Retinal pigment epithelial cell (primary cell): Measurements from ENCODE around the gene NFKBIZ.

Experiments used
- DNase-seq: peaks from one replicate; pipeline ENCODE4 v3.0.0-alpha.2; 2010; ENCODE audit warnings: low read depth
- H3K4me3 ChIP-seq: 2 replicates; pipeline ENCODE4 v1.5.1; 2011; ENCODE audit warnings: mild to moderate bottlenecking, low read length, control low read depth, moderate library complexity
- TF ChIP-seq, protein P1 (sequence below): conservative IDR thresholded peaks from 2 replicates; pipeline ENCODE4 v1.5.1; 2011; ENCODE audit warnings: low read depth, low read length, control low read depth, inconsistent platforms

Gene NFKBIZ

DNA sequence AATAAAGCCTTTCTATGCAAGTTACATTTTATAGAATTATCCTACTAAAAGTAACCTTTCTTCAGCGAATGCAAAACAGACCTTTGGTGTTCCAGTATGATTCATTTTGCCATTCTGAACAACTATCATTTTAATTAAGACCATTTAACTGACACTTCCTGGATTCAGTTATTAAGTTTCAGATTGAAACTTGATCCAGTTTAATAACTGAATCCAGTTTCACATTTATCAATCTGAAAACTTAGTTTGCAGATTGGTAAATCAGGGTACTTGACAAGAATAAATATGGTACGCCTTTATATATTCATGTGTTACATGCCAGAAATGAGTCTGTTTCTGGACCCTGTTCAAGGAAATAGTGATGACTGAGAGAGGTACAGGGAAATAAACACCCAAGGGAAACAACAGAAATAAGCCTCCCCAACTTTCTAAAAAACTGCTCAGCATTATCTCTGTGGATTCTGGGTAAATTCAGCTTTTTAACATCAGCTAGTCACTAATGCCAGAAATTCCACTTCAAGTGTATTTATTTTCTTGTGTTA lies 23.3 kb upstream of the NFKBIZ start:
- TF ChIP-seq, protein P1, sequence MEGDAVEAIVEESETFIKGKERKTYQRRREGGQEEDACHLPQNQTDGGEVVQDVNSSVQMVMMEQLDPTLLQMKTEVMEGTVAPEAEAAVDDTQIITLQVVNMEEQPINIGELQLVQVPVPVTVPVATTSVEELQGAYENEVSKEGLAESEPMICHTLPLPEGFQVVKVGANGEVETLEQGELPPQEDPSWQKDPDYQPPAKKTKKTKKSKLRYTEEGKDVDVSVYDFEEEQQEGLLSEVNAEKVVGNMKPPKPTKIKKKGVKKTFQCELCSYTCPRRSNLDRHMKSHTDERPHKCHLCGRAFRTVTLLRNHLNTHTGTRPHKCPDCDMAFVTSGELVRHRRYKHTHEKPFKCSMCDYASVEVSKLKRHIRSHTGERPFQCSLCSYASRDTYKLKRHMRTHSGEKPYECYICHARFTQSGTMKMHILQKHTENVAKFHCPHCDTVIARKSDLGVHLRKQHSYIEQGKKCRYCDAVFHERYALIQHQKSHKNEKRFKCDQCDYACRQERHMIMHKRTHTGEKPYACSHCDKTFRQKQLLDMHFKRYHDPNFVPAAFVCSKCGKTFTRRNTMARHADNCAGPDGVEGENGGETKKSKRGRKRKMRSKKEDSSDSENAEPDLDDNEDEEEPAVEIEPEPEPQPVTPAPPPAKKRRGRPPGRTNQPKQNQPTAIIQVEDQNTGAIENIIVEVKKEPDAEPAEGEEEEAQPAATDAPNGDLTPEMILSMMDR = no peak
- no peak overlapping the region for H3K4me3 ChIP-seq
- no peak for DNase-seq

DNA sequence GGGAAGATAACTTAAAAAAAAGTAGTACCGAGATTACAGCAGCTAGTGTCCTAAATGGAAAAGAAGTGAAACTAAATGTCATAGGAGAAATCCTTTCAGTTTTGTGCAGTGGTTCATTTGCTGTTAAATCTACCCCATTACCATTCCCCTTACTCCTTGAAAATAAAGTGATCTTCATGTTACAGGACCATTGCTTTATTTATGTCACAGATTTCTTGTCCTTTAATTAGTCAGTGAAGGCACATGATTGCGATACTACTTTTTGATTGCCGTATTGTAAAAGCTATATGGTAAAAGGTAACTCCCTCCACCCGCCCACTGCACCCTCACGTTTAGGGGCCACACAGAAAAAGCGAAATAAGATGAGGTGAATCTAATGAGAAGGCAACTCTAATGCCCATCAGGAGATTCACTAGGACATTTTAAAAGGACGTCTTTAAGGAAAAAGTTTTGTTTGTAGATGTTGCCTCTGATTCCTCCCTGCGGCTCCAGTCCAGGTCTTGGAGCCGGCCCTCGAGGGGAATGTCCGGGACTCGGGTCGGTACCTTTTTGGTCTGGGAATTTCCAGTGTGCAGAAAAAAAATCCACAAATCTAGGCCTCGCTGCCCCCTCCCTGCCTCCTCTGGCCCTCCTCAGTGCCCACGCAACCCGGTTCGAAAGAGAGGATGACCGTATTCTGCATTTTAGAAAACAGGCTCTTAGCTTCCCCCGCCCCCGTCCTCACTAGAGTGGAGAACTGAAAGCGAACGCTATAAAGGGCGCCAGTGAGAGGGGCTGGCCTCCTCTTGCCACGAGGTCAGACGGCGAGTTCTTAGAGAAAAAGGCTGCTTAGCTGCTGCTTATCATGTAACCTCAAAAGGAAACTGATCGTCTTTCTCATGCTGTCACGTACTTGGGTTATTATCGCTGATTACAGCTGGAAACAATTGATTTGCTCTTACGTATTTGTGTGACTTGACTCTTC lies 21.8 kb upstream of the NFKBIZ start:
- TF ChIP-seq, protein P1 = no peak
- H3K4me3 ChIP-seq = peak overlapping the region; percentile 67
- no peak for DNase-seq

DNA sequence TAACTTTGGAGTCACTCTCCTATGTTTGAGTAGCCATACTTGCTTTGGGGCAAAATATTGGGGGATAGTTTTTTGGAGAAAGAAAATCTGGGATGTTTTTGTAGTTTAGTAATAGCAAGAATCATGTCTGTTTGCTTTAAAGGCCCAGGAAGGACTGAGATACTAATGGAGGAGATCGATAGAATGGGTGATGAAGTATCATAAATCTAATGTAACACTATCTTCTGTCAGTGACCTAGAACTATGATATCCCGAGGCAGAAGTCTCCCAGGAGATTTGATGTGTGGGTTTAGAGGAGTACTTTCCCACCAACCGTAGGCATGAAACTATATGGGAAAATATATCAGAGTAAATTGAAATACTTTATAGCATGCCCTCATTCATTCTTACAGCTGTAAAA lies 21.0 kb upstream of the NFKBIZ start:
- peak overlapping the region; percentile 67 for H3K4me3 ChIP-seq
- DNase-seq = no peak
- TF ChIP-seq, protein P1 = no peak

DNA sequence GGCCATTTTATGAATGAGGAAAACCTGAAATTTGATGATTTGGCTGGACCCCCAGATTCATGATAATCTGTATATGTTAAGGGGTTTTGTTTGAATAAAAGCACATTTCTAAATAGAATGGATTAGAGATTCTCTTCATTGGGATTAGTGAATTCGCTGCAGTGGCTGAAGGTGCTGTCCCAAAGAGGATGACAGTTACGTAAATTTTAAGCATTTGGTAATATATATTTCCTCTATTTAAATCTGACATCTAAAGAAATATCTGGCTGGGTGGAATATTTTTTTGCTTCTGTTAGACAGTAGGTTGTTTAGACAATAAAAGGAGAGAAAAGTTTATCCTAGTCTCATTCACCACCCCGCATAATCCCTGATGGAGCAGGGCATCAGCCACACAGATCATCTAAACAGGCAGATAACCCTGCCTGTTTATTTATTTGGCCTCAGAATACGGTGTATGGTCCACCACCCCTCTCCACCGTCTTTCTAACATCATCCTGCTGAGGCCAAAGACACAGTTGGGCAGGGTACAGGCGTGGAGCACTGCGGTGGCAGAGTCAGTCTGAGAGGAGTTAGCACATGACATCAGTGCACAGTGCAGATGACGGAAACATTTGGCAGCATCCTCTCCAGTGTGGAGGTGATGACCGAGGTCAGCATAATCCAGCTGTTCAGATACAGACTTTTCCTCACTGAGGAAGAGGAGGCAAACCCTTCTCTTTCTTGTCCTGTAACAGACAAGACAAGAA lies 20.4 kb upstream of the NFKBIZ start:
- TF ChIP-seq, protein P1 = no peak
- no peak overlapping the region for H3K4me3 ChIP-seq
- no peak for DNase-seq

DNA sequence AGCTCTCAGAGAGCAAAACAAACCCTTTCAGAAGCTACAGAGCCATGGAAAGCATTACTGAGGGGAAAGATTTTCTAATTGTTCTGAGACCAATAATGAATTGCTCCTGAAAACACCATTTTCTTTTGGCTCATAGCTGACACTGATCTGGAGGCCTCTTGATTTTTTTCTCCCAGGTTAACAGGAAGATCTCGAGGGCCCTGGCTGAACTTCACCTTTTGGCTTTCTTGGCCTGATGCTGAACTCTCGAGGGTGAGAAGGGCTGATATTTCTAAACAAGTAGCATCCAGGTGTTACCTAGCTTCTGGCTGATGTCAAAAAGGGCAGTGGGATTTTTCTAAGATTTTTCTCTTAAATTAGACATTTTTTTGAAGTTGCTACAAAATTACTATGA lies 19.9 kb upstream of the NFKBIZ start:
- DNase-seq = no peak
- TF ChIP-seq, protein P1 = no peak
- no peak overlapping the region for H3K4me3 ChIP-seq

DNA sequence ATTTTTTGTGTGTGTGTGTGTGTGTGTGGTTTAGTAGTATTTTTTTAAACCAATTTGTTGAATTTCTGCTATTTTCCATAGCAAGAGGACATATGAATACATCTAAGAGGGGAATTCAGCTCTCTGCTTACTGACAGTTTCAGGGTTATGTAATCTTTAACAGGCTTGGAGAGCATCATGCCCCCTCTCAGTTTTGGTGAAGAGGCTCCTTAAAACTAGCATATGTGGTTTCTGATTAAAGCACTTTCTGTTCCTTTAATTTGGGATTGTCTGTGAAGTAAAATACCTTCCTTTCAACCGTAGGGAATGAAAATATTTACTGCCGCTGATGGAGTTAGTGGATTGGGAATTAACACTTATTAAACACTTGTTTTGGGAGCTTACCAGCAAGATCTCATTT lies 19.4 kb upstream of the NFKBIZ start:
- H3K4me3 ChIP-seq = no peak overlapping the region
- TF ChIP-seq, protein P1 = no peak
- DNase-seq = no peak
